HG02852 (cell line): ENCODE data around the gene BRD1.

Experiments
- ATAC-seq: cut with Tn5 transposase; IDR thresholded peaks from one replicate; pipeline ENCODE4 v1.9.1; 2021; ENCODE audit warnings: mild to moderate bottlenecking, moderate library complexity; ENCODE audit not compliant: unreplicated experiment

Gene BRD1

DNA sequence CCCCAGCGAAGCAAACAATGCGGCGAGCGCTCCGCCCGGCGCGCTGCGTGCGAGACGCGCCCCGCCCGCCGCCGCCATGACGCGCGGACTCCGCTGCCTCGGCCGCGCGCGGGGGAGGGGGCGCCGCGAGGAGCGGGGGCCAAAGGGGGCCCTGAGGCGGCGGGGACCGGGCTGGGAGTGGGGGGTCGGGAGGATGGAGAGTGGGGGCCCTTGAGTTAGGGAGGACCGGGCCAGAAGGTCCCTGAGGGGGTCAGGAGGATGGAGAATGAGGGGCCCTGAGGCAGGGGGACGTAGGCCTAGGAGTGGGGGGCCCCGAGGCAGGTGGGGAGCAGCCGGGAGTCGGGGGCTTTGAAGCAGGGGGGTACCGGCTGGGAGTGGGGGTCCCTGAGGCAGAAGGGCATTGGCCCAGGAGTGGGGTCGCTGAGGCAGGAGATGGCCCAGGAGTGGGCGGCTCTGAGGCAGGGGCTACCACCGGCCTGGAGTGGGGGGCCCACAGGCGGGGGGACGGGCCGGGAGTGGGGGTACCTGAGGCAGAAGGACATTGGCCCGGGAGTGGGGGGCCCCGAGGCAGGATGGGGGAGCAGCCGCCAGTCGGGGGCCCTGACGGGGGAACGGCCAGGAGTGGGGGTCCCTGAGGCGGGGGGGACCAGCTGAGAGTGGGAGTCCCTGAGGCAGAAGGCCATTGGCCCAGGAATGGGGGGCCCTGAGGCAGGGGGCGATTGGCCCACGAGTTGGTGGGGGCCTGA, at the start of gene BRD1:
TSS of gene BRD1 (minus strand) at position 21 of the 746 bp plus-strand sequence. CDS start 3,556 bp downstream, outside the sequence.
- no peak for ATAC-seq

DNA sequence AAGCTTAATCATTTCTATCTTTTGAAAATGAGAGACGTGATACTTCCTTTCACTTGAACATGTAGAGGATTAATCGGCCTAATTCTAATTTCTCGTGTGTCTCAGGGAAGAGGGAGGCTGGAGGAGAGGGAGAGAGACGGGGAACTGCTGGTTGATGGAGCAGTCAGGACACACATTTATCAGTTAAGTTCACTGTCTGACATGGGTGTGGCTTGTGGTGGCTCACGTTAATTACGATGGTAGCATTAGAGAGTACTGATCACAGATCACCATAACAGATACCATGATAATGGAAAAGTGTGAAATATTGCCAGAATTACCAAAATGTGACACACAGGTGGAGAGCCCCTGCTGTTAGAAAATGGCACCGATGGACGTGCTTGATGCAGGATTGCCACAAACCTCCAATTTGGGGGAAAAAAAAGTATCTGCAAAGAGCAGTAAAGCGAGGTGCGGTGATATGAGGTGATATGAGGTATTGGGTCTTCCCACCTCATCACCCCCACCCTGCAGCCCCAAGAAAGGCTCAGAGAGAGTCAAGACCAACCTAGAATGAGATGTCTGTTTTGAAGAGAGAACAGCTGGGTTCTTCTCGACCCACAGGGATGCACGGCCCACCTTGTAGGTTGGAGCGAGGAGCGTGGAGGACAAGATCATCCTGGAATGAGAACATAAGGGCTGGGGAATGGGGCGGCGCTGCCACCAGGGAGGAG, 45.7 kb upstream of the BRD1 start:
- no peak for ATAC-seq

DNA sequence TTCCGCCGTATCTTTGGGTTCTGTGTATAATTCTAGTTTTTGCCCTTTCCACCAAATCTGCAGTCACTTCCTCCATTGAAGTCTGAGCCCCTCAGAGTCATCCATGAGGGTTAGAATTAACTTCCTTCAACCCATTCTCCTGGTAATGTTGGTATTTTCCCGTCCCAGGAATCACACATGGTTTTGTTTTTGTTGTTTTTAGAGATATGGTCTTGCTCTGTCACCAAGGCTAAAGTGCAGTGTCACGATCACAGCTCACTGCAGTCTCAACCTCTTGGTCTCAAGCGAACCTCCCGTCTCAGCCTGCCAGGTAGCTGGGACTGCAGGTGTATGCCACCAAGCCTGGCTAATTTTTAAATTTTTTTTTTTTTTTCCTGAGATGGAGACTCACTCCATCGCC, 44.7 kb upstream of the BRD1 start:
- ATAC-seq = no peak

DNA sequence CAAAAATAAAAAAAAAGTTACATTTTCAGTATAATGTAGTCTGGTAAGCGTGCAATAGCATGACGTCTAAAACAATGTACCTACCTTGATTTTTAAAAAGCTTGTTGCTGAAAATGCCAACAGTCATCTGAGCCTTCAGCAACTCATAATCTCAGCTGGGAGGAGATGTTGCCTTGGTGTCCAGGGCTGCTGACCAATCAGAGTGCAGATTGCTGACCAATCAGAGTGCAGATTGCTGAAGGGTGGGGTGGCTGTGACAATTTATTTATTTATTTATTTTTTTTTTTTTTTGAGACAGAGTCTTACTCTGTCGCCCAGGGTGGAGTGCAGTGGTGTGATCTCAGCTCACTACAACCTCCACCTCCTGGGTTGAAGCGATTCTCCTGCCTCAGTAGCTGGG, 43.8 kb upstream of the BRD1 start:
- ATAC-seq = no peak

DNA sequence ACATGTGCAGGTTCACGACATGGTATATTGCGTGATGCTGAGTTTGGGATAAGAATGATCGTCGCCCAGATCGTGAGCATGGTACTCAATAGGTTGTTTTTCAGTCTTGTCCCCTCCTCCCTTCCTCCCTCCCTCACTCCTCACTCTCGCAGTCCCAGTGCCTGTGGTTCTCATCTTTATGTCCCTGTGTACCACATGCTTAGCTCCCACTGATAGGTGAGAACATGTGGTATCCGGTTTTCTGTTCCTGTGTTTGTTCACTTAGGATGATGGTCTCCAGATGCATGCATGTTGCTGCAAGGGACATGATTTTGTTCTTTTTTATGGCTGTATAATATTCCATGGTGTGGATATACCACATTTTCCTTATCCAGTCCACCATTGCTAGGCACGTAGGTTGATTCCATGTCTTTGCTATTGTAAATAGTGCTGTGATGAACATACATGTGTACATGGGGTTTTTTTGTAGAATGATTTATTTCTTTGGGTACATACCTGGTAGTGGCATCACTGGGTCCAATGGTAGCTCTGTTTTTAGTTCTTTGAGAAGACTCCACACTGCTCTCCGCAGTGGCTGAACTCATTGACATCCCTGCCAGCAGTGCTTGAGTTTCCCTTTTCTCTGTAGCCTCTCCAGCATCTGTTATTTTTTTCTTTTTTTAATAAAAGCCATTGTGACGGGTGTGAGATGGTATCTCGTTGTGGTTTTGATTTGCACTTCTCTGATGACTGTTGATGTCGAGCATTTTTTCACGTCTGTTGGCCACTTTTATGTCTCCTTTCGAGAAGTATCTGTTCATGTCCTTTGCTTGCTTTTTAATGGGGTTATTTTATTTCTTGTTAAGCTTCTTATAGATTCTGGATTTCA, 42.4 kb upstream of the BRD1 start:
- no peak for ATAC-seq

DNA sequence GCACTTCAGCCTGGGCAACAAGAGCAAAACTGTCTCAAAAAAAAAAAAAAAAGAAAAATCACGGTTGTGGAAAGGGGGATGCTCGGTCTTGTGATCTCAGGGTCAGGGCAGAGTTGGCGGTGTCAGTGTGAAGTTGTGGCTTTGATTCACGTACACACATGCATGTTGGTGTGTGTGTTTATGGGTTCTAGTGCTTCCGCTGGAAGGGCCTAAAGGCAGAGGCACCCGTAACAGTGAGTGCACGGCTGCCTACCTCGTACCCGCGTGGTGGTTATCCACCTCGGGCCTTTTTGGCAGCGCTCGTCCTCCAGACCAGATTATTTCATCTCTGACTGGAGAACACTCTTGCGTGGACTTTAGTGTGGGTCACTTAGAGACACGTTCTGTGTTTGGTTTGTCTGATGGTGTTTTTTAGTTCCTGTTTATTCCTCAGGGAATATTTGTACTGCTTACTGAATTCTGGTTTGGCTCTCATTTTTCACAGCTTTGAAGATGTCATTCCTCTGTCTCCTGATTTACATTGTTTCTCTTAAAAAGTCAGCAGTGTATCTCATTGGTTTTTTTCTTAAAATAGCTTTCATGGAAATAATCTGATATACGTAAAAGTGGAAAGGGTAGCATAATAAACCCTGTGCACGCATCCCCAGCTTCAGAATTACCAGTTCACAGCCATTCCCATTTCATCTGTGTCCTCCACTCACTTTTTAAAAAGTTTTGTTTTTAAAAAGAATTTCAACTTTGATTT, 41.6 kb upstream of the BRD1 start:
- ATAC-seq = no peak

DNA sequence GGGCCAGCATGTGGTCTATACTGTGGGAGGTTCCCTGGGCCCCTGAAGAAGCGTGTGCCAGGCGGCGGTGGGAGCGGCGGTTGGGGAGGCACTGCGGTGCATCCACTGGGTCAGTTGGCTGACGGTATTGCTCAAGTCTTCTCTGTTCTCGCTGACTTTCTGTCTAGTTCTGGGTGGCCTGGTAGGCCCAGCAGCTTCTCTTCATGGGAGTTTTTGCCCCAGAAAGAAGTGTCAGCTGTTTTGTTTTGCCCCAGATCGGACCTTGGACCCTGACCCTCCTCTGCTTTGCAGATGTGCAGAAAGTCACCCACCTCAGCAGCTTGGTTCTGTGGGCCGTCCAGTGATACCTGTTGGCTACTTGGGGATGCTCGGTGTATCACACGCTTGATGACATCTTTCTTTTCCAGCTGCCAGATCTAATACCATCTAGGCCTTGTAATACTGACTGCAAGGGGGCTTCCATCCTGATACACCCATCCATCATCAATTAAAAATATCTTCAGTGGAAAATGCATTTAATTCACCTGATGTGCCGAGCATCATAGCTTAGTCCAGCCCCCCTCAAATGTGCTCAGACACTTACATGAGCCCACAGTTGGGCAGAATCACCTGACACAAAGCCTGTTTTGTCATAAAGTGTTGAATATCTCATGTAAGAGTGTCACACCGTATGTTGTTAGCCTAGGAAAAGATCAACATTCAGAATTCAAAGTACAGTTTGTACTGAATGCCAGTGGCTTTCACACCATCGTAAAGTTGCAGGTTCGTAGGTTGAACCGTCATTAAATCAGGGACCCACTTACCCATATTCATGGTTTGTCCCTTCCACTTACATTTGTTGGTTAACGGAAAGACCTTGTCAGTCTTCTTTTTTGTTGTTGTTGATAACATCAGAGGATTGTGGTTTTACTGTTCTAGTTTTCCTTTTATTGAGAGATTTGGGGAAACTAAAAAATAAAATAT, 39.9 kb upstream of the BRD1 start:
- ATAC-seq = no peak

DNA sequence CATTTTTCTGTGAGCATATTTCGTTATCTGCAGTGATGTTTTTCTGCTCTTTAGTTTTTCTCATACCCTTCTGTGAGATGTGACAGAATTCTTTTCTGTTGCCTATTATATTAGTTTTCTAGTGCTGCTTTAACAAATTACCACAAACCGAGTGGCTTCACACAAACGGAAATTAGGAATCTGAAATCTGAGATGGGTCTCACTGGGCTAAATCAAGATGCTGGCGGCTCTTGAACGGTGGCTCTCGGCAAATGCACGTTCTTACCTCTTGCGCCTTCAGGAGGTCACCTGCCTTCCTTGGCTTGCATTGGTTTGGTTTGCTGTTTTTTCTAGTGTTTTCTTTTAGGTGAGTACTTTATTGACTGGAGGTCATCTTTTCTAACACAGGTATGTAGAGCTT, 39.0 kb upstream of the BRD1 start:
- ATAC-seq = no peak

DNA sequence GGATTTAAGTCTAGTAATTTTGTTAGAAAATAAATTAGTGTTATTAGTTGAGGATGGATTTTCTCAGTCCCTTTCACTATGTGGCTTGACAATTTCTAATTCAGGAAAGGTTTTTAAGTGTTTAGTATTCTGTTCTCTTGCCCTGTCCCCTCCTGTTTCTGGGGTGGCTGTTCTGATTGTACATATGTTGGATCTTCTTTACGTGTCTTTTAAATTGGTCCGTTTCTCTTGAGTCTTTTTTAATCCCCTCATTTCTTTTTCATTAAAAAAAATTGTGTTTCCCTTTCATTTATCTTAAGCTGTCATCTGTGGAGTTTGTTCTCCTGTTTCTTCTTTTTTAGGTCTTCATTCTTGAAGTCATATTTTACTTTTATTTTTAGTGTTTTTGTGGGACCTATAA, 38.5 kb upstream of the BRD1 start:
- ATAC-seq = no peak

DNA sequence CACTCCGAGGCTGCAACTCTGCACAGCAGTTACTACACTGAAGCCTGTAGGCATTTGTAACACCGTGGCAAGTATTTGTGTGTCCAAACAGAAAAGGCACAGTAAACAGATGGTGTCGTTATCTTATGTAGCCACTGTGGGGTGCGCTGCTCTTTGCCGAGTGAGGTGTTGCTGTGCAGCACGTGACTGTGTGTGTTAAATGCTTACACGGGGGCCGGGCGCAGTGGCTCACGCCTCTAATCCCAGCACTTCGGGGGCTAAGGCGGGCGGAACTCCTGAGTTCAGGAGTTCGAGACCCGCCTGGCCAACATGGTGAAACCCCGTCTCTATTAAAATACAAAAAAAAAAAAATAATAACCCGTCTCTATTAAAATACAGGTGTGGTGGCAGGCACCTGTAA, 37.5 kb upstream of the BRD1 start:
- no peak for ATAC-seq

DNA sequence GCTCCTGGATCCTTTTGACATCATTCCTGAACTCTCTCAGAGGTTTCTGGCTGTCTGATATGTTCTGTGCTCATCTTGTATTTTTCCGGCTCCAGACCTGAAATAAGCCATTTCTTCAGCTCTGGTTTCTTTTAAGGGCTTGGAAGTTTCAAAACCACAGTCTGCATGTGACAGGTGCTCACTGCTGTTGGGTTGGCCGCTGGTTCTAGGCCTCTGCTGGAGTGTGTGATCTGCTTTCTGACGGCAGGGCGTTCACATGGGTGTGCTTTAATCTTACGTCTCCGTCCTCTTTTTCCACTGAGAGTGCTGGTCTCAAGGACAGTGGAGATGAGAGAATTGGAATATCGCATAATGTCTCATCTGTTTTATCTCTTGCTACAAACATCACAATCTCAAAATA, 36.3 kb upstream of the BRD1 start:
- ATAC-seq = no peak

DNA sequence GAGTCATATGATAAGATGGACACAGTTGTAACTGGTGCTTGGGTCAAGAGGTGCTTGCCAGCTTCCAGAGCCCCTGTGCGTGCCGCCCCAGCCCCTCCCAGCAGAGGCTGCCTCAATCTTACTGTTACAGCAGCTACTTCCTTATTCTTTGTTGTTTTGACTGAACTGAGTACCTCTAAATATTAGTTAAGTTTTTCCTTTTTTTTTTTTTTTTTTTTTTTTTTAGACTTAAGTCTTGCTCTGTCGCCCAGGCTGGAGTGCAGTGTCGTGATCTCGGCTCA, 34.8 kb upstream of the BRD1 start:
- ATAC-seq = no peak

DNA sequence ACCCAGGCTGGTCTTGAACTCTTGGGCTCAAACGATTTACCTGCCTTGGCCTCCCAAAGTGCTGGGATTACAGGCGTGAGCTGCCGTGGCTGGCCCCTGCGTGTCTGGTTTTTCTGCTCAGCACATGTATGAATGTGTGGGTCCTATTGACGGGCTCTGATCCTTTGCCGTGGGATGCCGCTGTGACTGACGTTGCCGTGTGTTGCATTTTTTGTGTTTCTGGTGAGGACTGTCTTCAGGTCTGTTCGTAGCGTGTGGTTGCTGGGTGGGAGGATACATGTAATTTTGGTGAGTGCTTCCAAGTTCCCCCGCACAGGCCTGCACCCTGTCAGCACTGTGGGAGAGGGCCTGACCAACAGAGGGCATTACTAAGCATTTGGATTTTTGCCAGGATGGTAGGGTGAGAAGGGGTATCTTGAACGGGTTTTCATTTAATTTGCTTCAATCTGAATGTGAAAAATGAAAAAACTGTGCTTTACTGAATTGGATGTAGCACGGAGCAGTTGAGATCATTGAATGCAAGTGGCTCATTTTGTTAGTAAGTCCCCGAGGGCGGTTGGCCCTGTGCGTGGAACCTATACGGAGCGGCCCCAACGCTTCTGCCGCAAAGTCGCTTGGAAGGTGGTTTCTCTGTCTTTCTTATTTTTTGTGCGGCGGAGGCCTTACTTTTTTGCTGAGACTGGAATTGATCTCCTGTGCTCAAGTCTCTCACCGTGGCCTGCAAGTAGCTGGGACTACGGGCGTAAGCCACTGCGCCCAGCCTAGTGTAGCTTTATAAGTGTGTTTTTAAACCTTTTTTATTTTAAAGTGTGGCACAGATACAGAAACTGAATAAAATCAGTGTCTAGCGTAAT, 34.2 kb upstream of the BRD1 start:
- ATAC-seq = no peak

DNA sequence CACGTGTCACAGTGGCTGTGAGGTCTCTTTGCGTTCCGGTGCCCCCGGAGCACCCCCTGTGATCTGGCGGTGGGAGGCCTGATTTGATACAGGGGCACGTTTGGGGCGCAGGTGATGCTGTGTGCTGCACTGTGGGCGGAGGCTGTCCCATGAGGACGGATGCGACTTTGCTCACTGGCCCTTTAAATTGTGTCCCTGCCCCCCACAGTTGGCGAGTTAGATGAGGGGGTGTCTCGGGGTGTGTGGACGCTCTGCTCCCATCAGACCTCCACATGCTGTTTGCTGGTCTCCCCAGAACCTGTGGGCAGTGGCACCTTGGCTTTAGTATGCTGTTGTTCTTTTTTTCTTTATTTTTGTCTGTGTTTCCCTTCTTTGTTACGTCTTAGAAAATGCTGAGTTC, 31.2 kb upstream of the BRD1 start:
- ATAC-seq = no peak

DNA sequence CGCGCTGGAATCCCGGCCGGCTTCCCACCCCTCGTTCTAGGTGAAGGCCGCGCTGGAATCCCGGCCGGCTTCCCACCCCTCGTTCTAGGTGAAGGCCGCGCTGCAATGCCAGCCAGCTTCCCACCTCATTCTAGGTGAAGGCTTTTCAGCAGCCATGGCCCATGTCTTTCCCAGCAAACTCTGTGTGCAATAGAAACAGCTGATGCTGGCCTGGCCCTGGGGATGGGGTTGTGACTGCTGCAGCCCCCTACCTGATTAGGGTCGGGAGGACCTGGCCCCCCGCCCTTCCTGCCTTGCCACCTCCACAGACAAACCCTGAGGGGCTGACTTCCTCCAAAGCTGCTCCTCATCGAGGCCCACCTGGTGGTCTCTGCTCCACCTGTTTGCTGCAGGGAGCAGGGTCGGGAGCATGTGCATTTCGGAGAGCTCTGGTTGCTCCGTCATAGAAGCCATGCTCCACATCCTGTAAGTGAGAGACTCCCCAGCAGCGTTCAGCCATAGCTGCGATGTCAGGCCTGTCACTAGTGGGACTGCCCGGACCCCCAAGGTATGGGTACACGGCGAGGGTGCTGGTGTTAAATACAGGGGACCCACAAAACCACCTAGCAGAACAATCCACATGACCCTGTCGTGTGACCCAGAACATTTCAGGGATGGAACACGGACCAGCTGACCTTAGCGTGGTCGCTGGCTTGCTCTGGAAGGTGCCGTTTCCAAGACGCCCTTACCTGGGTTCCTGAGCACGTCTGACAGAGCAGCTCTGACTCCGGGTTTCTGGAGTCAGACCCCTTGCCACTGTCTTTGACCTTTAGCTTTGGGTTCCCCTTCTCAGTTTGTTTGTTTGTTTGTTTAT, 29.3 kb upstream of the BRD1 start:
- no peak for ATAC-seq

DNA sequence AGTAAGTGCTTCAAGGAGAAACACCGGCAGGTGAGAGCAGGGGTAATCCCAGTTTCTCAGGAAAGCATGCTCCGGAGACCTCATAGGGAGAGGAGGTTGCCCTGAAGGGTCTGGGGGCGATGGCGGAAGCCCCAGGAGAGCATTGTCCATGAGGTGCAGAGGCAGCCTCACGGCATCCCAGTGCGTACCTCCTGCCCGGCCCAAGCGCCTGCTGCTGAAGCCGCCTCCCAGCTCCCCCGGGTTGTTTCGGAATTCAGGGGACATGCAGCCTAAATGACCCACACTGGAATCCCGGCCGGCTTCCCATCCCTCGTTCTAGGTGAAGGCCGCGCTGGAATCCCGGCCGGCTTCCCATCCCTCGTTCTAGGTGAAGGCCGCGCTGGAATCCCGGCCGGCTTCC, 28.7 kb upstream of the BRD1 start:
- ATAC-seq = no peak

DNA sequence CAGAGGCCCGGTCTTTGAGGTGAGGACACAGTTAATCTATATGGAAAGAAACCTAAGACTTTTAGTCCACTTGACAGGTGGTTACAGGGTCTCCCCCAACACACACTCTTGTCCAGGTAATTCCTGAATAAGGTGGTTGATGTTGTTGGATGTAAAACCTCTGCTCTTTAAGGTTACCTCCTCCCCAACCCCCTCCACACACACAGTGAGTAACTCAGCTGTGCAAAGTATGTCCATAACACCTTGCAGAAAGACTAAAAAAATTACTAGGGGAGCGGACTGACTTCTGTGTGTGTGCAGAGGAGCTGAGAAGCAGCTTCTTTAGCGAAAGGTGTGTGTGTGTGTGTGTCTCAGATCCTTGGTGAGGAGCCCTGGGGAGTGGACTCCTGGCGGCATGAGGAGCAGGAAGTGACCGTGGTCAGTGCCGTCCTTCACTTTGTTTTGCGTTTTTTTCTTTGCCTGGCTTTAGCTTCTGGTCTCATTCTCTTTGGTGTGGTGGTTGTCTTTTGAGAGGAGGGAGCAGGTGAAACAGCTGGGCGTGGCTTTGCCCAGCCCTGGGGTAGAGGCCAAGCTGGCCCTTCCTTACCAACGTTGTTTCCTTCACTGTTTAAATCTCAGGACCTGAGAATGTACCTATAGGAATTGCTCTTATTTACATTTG, 27.7 kb upstream of the BRD1 start:
- no peak for ATAC-seq
